ENCODE data around the gene MIS18A. TPM values are rescaled to one million over a fixed set of nuclear protein-coding genes. Genes with fewer than 3 reads are reported as not detected.

MIS18A gene
- total RNA-seq, 3 donors from 2014 or later (not counting 1 experiment from before 2014, with no cell fraction given): 4.2 to 7.9 (median 5.2) TPM

DNA sequence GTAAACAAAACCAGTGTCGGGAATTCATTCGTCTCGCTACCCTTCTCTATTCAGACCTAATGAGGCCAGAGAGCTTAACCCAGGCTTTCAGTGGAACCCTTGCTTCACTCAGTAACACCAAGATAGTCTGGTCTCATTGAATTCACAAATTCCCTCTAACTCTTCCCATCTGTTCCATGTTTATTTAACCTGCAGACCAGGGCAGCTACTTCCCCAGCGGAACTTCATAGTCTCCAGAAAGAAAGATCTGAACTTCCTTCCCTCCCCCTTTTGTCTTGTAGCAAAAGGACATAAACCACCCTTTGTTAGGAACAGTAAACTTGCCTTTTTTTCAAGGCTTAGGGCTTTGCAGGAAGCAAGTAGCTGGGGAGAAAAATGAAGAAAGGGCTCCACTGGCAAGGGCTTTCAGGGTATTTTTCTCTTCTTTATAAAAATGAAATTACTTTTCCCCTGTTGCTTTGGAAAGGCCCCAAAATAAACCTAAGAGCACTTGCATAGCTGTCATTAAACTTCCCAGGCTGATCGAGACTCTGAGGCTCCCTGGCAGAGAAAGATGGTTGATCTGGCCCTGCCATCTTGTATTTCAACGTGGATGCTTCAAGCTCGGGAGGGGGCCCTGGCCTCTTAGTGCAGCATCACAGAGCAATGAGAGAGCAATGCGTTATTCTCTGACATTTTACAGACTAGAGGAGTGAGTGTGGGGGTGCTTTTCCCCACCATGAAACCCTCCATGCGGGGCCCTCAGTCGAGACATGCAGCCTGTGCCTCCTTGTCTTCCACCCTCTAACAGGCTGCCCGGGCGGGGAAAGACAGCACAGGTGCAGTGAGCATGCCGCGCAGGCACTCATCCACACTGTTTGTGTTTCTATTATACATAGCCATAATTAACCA lies 30.0 kb downstream of the MIS18A start:
- no peaks in the 10 kb centered on the region for H3K36me3 ChIP-seq (ENCODE audit: control insufficient read depth, insufficient read depth, low read length)
- peaks cover 13 to 54% of the 10 kb centered on the region in 2 donors for H3K27me3 Mint-ChIP-seq (ENCODE audit: low read depth in 2 of 2)
- no peak overlapping the region for H3K4me3 Mint-ChIP-seq
- no peaks in the 10 kb centered on the region for H3K9me3 Mint-ChIP-seq
- H3K4me1 ChIP-seq (ENCODE audit: control insufficient read depth, insufficient read depth, low read length): no peaks in the 10 kb centered on the region
- H3K27me3 ChIP-seq (ENCODE audit: control insufficient read depth, insufficient read depth, low read length): no peaks in the 10 kb centered on the region
- H3K27ac Mint-ChIP-seq: no peak overlapping the region
- H3K36me3 Mint-ChIP-seq: no peaks in the 10 kb centered on the region
- no peak for DNase-seq
- no peak overlapping the region for H3K4me3 ChIP-seq (ENCODE audit: low read length)
- WGBS (ENCODE audit: insufficient coverage): 88% methylated on average over 13 of the region's 14 CpGs
- H3K27ac ChIP-seq (ENCODE audit: low read length): no peak overlapping the region
- no peaks in the 10 kb centered on the region for H3K4me1 Mint-ChIP-seq
- TF ChIP-seq, protein P1, sequence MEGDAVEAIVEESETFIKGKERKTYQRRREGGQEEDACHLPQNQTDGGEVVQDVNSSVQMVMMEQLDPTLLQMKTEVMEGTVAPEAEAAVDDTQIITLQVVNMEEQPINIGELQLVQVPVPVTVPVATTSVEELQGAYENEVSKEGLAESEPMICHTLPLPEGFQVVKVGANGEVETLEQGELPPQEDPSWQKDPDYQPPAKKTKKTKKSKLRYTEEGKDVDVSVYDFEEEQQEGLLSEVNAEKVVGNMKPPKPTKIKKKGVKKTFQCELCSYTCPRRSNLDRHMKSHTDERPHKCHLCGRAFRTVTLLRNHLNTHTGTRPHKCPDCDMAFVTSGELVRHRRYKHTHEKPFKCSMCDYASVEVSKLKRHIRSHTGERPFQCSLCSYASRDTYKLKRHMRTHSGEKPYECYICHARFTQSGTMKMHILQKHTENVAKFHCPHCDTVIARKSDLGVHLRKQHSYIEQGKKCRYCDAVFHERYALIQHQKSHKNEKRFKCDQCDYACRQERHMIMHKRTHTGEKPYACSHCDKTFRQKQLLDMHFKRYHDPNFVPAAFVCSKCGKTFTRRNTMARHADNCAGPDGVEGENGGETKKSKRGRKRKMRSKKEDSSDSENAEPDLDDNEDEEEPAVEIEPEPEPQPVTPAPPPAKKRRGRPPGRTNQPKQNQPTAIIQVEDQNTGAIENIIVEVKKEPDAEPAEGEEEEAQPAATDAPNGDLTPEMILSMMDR (IDR thresholded peaks at IDR 0.05): no peak
- intact Hi-C loops (cut with micrococcal nuclease): no loop called here
- no peaks in the 10 kb centered on the region for H3K9me3 ChIP-seq (ENCODE audit: control insufficient read depth, insufficient read depth, low read length)
- ATAC-seq: no peak

DNA sequence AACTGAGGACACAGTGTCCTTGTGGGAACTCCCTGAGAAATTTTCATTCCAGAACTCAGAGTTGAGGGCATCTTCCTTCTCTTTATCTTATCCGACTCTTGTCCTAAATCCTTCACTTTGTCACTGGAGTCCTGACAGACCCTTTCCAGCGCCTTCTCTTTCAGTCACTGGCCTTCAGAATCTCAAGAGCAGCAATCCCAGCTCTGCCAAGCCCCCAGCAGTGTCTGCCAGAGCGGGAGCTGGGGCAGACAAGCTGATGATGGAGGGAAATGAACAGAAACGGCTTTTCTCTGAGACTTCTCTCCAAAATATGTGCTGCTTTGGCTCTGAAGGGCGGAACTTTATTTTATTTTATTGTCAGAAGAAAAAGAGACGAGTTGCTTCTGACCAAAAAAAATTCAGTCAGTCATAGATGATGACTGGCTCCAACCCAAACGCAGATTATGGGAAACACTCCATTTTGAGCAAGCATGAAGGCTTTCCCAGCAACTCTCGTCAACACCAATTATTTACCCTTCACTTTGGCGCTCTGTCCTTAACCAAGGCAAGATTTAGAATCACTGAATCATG lies 32.2 kb downstream of the MIS18A start:
- no peak overlapping the region for H3K27ac Mint-ChIP-seq
- H3K27me3 Mint-ChIP-seq (ENCODE audit: low read depth in 2 of 2): peaks cover 13 to 67% of the 10 kb centered on the region in 2 donors
- Histone ChIP-seq H3K4me1 (ENCODE audit: control insufficient read depth, insufficient read depth, low read length) (no peaks in the 10 kb centered on the region), H3K27me3 (ENCODE audit: control insufficient read depth, insufficient read depth, low read length) (no peaks in the 10 kb centered on the region), H3K4me3 (ENCODE audit: low read length) (no peak overlapping the region), H3K9me3 (ENCODE audit: control insufficient read depth, insufficient read depth, low read length) (no peaks in the 10 kb centered on the region), H3K27ac (ENCODE audit: low read length) (no peak overlapping the region), H3K36me3 (ENCODE audit: control insufficient read depth, insufficient read depth, low read length) (no peaks in the 10 kb centered on the region)
- no peaks in the 10 kb centered on the region for H3K36me3 Mint-ChIP-seq
- TF ChIP-seq, protein P1 (IDR thresholded peaks at IDR 0.05): no peak
- no peak overlapping the region for H3K4me3 Mint-ChIP-seq
- DNase-seq (no peak), ATAC-seq (no peak)
- WGBS (ENCODE audit: insufficient coverage): 84% methylated on average over 9 of the region's 9 CpGs
- no peaks in the 10 kb centered on the region for H3K9me3 Mint-ChIP-seq
- intact Hi-C loops (cut with micrococcal nuclease): no loop called here
- no peaks in the 10 kb centered on the region for H3K4me1 Mint-ChIP-seq

DNA sequence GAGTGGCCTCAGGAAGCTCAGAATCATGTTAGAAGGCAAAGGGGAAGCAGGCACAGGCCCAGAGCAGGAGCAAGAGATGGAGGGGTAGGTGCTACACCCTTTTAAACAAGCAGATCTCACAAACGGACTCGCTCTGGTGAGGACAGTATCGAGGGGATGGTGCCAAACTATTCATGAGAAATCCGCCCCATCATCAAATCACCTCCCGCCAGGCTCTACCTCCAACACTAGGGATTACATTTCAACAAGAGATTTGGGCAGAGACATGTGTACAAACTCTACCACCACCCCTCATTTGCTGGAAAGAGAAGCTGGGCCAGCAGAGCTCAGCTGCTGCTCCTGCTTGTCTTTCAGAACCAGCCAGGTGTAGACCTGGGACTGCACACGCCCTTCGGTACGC lies 32.9 kb downstream of the MIS18A start:
- H3K27me3 ChIP-seq (ENCODE audit: control insufficient read depth, insufficient read depth, low read length): no peaks in the 10 kb centered on the region
- intact Hi-C loops (cut with micrococcal nuclease): no loop called here
- WGBS (ENCODE audit: insufficient coverage): 94% methylated on average over 8 of the region's 8 CpGs
- Mint-ChIP-seq H3K4me3 (no peak overlapping the region), H3K9me3 (no peaks in the 10 kb centered on the region), H3K36me3 (no peaks in the 10 kb centered on the region), H3K4me1 (no peaks in the 10 kb centered on the region), H3K27me3 (ENCODE audit: low read depth in 2 of 2) (peaks cover 10 to 64% of the 10 kb centered on the region in 2 donors), H3K27ac (no peak overlapping the region)
- H3K9me3 ChIP-seq (ENCODE audit: control insufficient read depth, insufficient read depth, low read length): no peaks in the 10 kb centered on the region
- DNase-seq (no peak), ATAC-seq (no peak)
- no peak overlapping the region for H3K4me3 ChIP-seq (ENCODE audit: low read length)
- no peaks in the 10 kb centered on the region for H3K36me3 ChIP-seq (ENCODE audit: control insufficient read depth, insufficient read depth, low read length)
- no peaks in the 10 kb centered on the region for H3K4me1 ChIP-seq (ENCODE audit: control insufficient read depth, insufficient read depth, low read length)
- no peak overlapping the region for H3K27ac ChIP-seq (ENCODE audit: low read length)
- TF ChIP-seq, protein P1 (IDR thresholded peaks at IDR 0.05): no peak

Data from natural killer cell (primary cell).